Measurements from ENCODE around the gene CA12.
"Not testable (repeated sequence)": the region's sequence is repeated elsewhere in the genome, so short reads cannot be mapped to it uniquely, and the experiment has no call there.

CA12 gene

GRCh38 chr15:63381301-63382204, at the start of gene CA12:
Gene CA12 (minus strand): TSS chr15:63381846. CDS start chr15:63381720, 126 bp downstream.
- DNase-seq, result peak; percentile 74

- no peak for DNase-seq
Measured at GRCh38 chr15:63430766-63431451, 49.3 kb upstream of the CA12 start.

- DNase-seq, result no peak
Measured at GRCh38 chr15:63426552-63426951, 44.9 kb upstream of the CA12 start.

GRCh38 chr15:63425426-63425985, 43.9 kb upstream of the CA12 start:
- DNase-seq, result no peak

GRCh38 chr15:63422891-63423590, 41.4 kb upstream of the CA12 start:
- no peak for DNase-seq

GRCh38 chr15:63421433-63421832, 39.8 kb upstream of the CA12 start:
- DNase-seq, result no peak

GRCh38 chr15:63420333-63420747, 38.7 kb upstream of the CA12 start:
- no peak for DNase-seq

GRCh38 chr15:63418811-63419210, 37.2 kb upstream of the CA12 start:
- no peak for DNase-seq

- no peak for DNase-seq
Measured at GRCh38 chr15:63417721-63418120, 36.1 kb upstream of the CA12 start.

GRCh38 chr15:63417274-63417673, 35.6 kb upstream of the CA12 start:
- DNase-seq, result not testable (repeated sequence)

- no peak for DNase-seq
Measured at GRCh38 chr15:63414474-63415120, 33.0 kb upstream of the CA12 start.

- DNase-seq, result no peak
Measured at GRCh38 chr15:63412551-63412950, 30.9 kb upstream of the CA12 start.

- no peak for DNase-seq
Measured at GRCh38 chr15:63411866-63412265, 30.2 kb upstream of the CA12 start.

GRCh38 chr15:63409179-63409578, 27.5 kb upstream of the CA12 start:
- no peak for DNase-seq

- DNase-seq, result peak; percentile 70
Measured at GRCh38 chr15:63408524-63408923, 26.9 kb upstream of the CA12 start.

- peak; percentile 28 for DNase-seq
Measured at GRCh38 chr15:63407612-63408011, 26.0 kb upstream of the CA12 start.

GRCh38 chr15:63405683-63406390, 24.2 kb upstream of the CA12 start:
- DNase-seq, result no peak

- no peak for DNase-seq
Measured at GRCh38 chr15:63405159-63405558, 23.5 kb upstream of the CA12 start.

- no peak for DNase-seq
Measured at GRCh38 chr15:63403254-63403945, 21.8 kb upstream of the CA12 start.

- peak; percentile 54 for DNase-seq
Measured at GRCh38 chr15:63402498-63403253, 21.0 kb upstream of the CA12 start.

All from fibroblast of skin of right biceps (primary cell).